PC-3 (cell line): ENCODE results near the gene MXRA7. TPM values are rescaled to one million over a fixed set of nuclear protein-coding genes. Genes with fewer than 3 reads are reported as not detected.
A peak's percentile ranks its signal among the peaks of the same experiment; 100 is the strongest.

Experiments
- ATAC-seq: fragments of 200-7000 bp; cut with Tn5 transposase; 2 replicates; pipeline ENCODE4 v1.9.1; 2020; ENCODE audit warnings: mild to moderate bottlenecking, moderate library complexity
- BruUV-seq: library from RNA; stranded (reverse); fragments of 400-500 nt; replicated peaks from 2 replicates; lab custom pipeline; 2021; lab: Mats Ljungman, UMichigan
- CTCF ChIA-PET: fragments of 300-600 bp; sonication (Branson Sonifier 250); formaldehyde crosslinking; loops from one replicate; lab custom pipeline; 2022; ENCODE audit warnings: antibody characterized with exemption; lab: Charles Lee
- POLR2A ChIA-PET: fragments of 300-600 bp; sonication (Branson Sonifier 250); formaldehyde crosslinking; loops from one replicate; lab custom pipeline; 2022; ENCODE audit warnings: antibody characterized with exemption; ENCODE audit not compliant: unreplicated experiment; lab: Charles Lee
- DNase-seq: peaks from one replicate; pipeline ENCODE4 v3.0.0-alpha.2; 2015
- H2AFZ ChIP-seq: fragments of 300-600 bp; sonication (generic); 2 replicates; pipeline ENCODE4 v1.6.0; 2016; ENCODE audit warnings: antibody characterized with exemption, low read length
- H3F3A ChIP-seq: fragments of 300-600 bp; sonication (generic); one replicate; pipeline ENCODE4 v1.6.0; 2017; ENCODE audit warnings: antibody characterized with exemption, low read length, control low read depth, mild to moderate bottlenecking; ENCODE audit not compliant: unreplicated experiment
- H3K27ac ChIP-seq: fragments of 300-600 bp; sonication (generic); 2 replicates; pipeline ENCODE4 v1.5.1; 2016; ENCODE audit warnings: mild to moderate bottlenecking, low read length
- H3K27me3 ChIP-seq: fragments of 300-600 bp; sonication (generic); 2 replicates; pipeline ENCODE4 v1.6.1; 2016; ENCODE audit warnings: low read length, mixed read lengths
- H3K36me3 ChIP-seq: fragments of 300-600 bp; sonication (generic); 2 replicates; pipeline ENCODE4 v1.6.1; 2016; ENCODE audit warnings: low read depth, mixed run types, low read length, mixed read lengths
- H3K4me1 ChIP-seq: fragments of 300-600 bp; sonication (generic); 2 replicates; pipeline ENCODE4 v1.5.1; 2016; ENCODE audit warnings: low read length; ENCODE audit not compliant: insufficient read depth
- H3K4me2 ChIP-seq: fragments of 300-600 bp; sonication (generic); 2 replicates; pipeline ENCODE4 v1.6.0; 2016; ENCODE audit warnings: low read length
- H3K4me3 ChIP-seq: fragments of 300-600 bp; sonication (generic); 2 replicates; pipeline ENCODE4 v1.5.1; 2016; ENCODE audit warnings: mild to moderate bottlenecking, low read length, mixed read lengths
- H3K79me2 ChIP-seq: fragments of 300-600 bp; sonication (generic); 2 replicates; pipeline ENCODE4 v1.6.1; 2017; ENCODE audit warnings: low read length, mixed read lengths
- H3K9ac ChIP-seq: fragments of 300-600 bp; sonication (generic); 2 replicates; pipeline ENCODE4 v1.6.0; 2016; ENCODE audit warnings: mild to moderate bottlenecking, low read length
- H3K9me2 ChIP-seq: fragments of 300-600 bp; sonication (generic); replicated peaks from 2 replicates; pipeline ENCODE4 v1.6.1; 2016; ENCODE audit warnings: mixed run types, low read length, mixed read lengths
- H3K9me3 ChIP-seq: fragments of 300-600 bp; sonication (generic); 2 replicates; pipeline ENCODE4 v1.6.1; 2016; ENCODE audit warnings: low read length, mixed read lengths
- H4K20me1 ChIP-seq: fragments of 300-600 bp; sonication (generic); 2 replicates; pipeline ENCODE4 v1.6.1; 2016; ENCODE audit warnings: low read length, mixed read lengths
- CTCF ChIP-seq: fragments of 300-600 bp; sonication (generic); conservative IDR thresholded peaks from 2 replicates; pipeline ENCODE4 v1.5.1; 2017; ENCODE audit warnings: antibody characterized with exemption, low read depth, mild to moderate bottlenecking, low read length
- EZH2 ChIP-seq: fragments of 300-600 bp; sonication (generic); IDR thresholded peaks from one replicate; pipeline ENCODE4 v1.6.1; 2017; ENCODE audit warnings: antibody characterized with exemption, mild to moderate bottlenecking, low read length; ENCODE audit not compliant: unreplicated experiment
- EZH2phosphoT487 ChIP-seq: fragments of 300-600 bp; sonication (generic); IDR thresholded peaks from 2 replicates; pipeline ENCODE4 v1.6.1; 2018; ENCODE audit warnings: mild to moderate bottlenecking, antibody characterized with exemption, low read length, borderline replicate concordance
- intact Hi-C: fragments of 100-400 bp; cut with micrococcal nuclease; formaldehyde crosslinking; loops from 2 replicates; pipeline ENCODE4 v1.9.0; 2023
- total RNA-seq: library from RNA; depleted of rRNA; stranded (reverse); fragments of >200 nt; gene quantifications from 2 replicates; pipeline ENCODE4 v1.2.3, GENCODE V29; 2014

Gene MXRA7
- total RNA-seq, 1 experiment from 2014 or later = 98.3 TPM

GRCh38 chr17:76682296-76682695 lies 28.5 kb downstream of the MXRA7 start:
- Histone ChIP-seq H4K20me1 (no peaks in the 10 kb centered on the region), H3K27me3 (no peaks in the 10 kb centered on the region), H3K36me3 (no peaks in the 10 kb centered on the region), H3K4me1 (no peaks in the 10 kb centered on the region), H2AFZ (no peak overlapping the region), H3K27ac (no peak overlapping the region), H3K4me2 (no peak overlapping the region), H3F3A (no peaks in the 10 kb centered on the region), H3K9me3 (no peaks in the 10 kb centered on the region), H3K79me2 (no peaks in the 10 kb centered on the region), H3K4me3 (no peak overlapping the region), H3K9me2 (no peaks in the 10 kb centered on the region), H3K9ac (no peak overlapping the region)
- intact Hi-C loops = no loop called here
- DNase-seq (no peak), ATAC-seq (no peak)
- ChIA-PET POLR2A (no interaction called here), CTCF (interaction anchor here (0.5 to 1.6 kb wide), 8 partner anchors 26 to 223 kb away, joined by 3 to 8 read pairs (median 3); no protein-coding TSS in a partner anchor)
- TF ChIP-seq EZH2 = no peak
- no peak for TF ChIP-seq EZH2phosphoT487
- TF ChIP-seq CTCF = no peak
- no TSS peak for BruUV-seq

- ChIA-PET CTCF (interaction anchor here (0.5 to 1.6 kb wide), 16 partner anchors 10 to 222 kb away, joined by 3 to 12 read pairs (median 4); no protein-coding TSS in a partner anchor), POLR2A (no interaction called here)
- no TSS peak for BruUV-seq
- H2AFZ ChIP-seq = no peak overlapping the region
- intact Hi-C loops = loop anchor here (1.0 to 2.0 kb wide), 3 partner anchors 57 to 159 kb away; no protein-coding TSS in a partner anchor
- no peak overlapping the region for H3K4me3 ChIP-seq
- no peak for TF ChIP-seq EZH2
- TF ChIP-seq EZH2phosphoT487 = no peak
- peak; percentile 96 for TF ChIP-seq CTCF
- no peaks in the 10 kb centered on the region for H3K27me3 ChIP-seq
- no peaks in the 10 kb centered on the region for H4K20me1 ChIP-seq
- H3K79me2 ChIP-seq = no peaks in the 10 kb centered on the region
- H3K4me1 ChIP-seq = no peaks in the 10 kb centered on the region
- no peak overlapping the region for H3K4me2 ChIP-seq
- no peak overlapping the region for H3K27ac ChIP-seq
- no peaks in the 10 kb centered on the region for H3K9me2 ChIP-seq
- ATAC-seq (peak; percentile 86), DNase-seq (peak; percentile 83)
- H3F3A ChIP-seq = no peaks in the 10 kb centered on the region
- H3K9me3 ChIP-seq = no peaks in the 10 kb centered on the region
- H3K36me3 ChIP-seq = no peaks in the 10 kb centered on the region
- H3K9ac ChIP-seq = no peak overlapping the region
Observed at GRCh38 chr17:76681222-76682137, 29.3 kb downstream of the MXRA7 start.
